ENCODE data around the gene SORCS3.

DNA sequence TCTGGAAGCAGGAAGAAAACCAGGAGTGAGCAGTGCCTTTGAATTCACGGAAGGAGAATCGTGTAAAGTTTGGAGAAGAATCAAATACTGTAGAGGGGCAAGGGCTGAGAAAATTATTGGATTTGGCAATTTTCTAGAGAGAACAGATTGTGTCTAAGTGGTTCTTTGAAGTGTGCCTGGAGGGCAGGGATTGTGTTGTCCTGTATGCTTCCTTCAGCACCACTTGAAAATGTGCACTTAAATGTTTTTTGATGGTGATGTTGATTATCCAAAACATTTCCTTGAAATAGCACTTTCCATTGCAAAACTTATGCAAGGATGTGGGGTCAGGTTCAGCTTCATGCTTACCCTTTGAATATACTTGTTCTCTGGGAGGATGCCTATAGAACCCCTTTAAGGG lies 360.2 kb downstream of the SORCS3 start:
- TF ChIP-seq, protein P1, sequence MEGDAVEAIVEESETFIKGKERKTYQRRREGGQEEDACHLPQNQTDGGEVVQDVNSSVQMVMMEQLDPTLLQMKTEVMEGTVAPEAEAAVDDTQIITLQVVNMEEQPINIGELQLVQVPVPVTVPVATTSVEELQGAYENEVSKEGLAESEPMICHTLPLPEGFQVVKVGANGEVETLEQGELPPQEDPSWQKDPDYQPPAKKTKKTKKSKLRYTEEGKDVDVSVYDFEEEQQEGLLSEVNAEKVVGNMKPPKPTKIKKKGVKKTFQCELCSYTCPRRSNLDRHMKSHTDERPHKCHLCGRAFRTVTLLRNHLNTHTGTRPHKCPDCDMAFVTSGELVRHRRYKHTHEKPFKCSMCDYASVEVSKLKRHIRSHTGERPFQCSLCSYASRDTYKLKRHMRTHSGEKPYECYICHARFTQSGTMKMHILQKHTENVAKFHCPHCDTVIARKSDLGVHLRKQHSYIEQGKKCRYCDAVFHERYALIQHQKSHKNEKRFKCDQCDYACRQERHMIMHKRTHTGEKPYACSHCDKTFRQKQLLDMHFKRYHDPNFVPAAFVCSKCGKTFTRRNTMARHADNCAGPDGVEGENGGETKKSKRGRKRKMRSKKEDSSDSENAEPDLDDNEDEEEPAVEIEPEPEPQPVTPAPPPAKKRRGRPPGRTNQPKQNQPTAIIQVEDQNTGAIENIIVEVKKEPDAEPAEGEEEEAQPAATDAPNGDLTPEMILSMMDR (IDR thresholded peaks at IDR 0.05), result no peak
- TF ChIP-seq POLR2AphosphoS5 (IDR thresholded peaks at IDR 0.05), result no peak

Measured in sigmoid colon (tissue), 4 donors.